ENCODE results near the gene FBXO40.
"Not testable (repeated sequence)": the region's sequence is repeated elsewhere in the genome, so short reads cannot be mapped to it uniquely, and the experiment has no call there.

Gene FBXO40

GRCh38 chr3:121584418-121584817, 8.8 kb upstream of the FBXO40 start:
- no peak for DNase-seq (ENCODE audit: low spot score)
- Histone ChIP-seq H2BK12ac (ENCODE audit: low read length) (no peak overlapping the region), H3K79me1 (ENCODE audit: low read depth, low read length) (no peaks in the 10 kb centered on the region), H2AK5ac (ENCODE audit: low read depth, low read length) (no peak overlapping the region), H2AFZ (ENCODE audit: low read length) (no peak overlapping the region), H4K8ac (ENCODE audit: low read depth, low read length) (no peak overlapping the region), H3K18ac (ENCODE audit: low read length) (no peak overlapping the region), H3K4me2 (ENCODE audit: insufficient read depth, low read length, poor library complexity, severe bottlenecking) (no peak overlapping the region), H3K9me3 (replicated peaks in 1 of 2; ENCODE audit: control insufficient read depth in 2 of 2, insufficient read depth in 1 of 2, low read depth in 1 of 2, low read length in 2 of 2) (no peaks in the 10 kb centered on the region), H3K4me1 (ENCODE audit: control insufficient read depth in 2 of 2, insufficient read depth in 1 of 2, low read depth in 1 of 2, low read length in 2 of 2) (no peaks in the 10 kb centered on the region), H2BK5ac (ENCODE audit: low read length) (no peak overlapping the region), H4K91ac (ENCODE audit: low read depth, low read length, poor library complexity) (no peak overlapping the region), H2BK15ac (ENCODE audit: low read length) (no peak overlapping the region), H3K4ac (ENCODE audit: low read length) (no peak overlapping the region), H2BK120ac (ENCODE audit: low read depth, low read length) (no peak overlapping the region), H3K9ac (ENCODE audit: low read depth, low read length, poor library complexity) (no peak overlapping the region), H3K4me3 (ENCODE audit: low read length in 2 of 2) (no peak overlapping the region), H3K27ac (replicated peaks; ENCODE audit: low read length) (no peak overlapping the region), H3K14ac (ENCODE audit: low read length) (no peak overlapping the region), H3K27me3 (ENCODE audit: control insufficient read depth in 3 of 3, insufficient read depth in 3 of 3, low read depth in 1 of 3, low read length in 3 of 3) (no peaks in the 10 kb centered on the region), H3K23ac (ENCODE audit: low read depth, low read length, poor library complexity) (no peak overlapping the region), H3K36me3 (replicated peaks in 1 of 2; ENCODE audit: control insufficient read depth in 2 of 2, insufficient read depth in 2 of 2, low read length in 2 of 2) (no peaks in the 10 kb centered on the region)
- WGBS, 2 donors (ENCODE audit: extremely low coverage in 2 of 2, insufficient read length in 2 of 2, insufficient replicate concordance in 1 of 2) = no CpG with 5 or more reads among the region's 1 CpG

- WGBS, 2 donors (ENCODE audit: extremely low coverage in 2 of 2, insufficient read length in 2 of 2, insufficient replicate concordance in 1 of 2) = no CpG with 5 or more reads among the region's 4 CpGs
- DNase-seq (ENCODE audit: low spot score); H3K79me1 ChIP-seq (ENCODE audit: low read depth, low read length): not testable (repeated sequence)
Observed at GRCh38 chr3:121593806-121594205, 627 bp downstream of the FBXO40 start.

GRCh38 chr3:121594850-121595249, 1.7 kb downstream of the FBXO40 start:
- H3K9ac ChIP-seq (ENCODE audit: low read depth, low read length, poor library complexity) = no peak overlapping the region
- no peak overlapping the region for H3K4me2 ChIP-seq (ENCODE audit: insufficient read depth, low read length, poor library complexity, severe bottlenecking)
- no peaks in the 10 kb centered on the region for H3K4me1 ChIP-seq (ENCODE audit: control insufficient read depth in 2 of 2, insufficient read depth in 1 of 2, low read depth in 1 of 2, low read length in 2 of 2)
- H3K9me3 ChIP-seq (replicated peaks in 1 of 2; ENCODE audit: control insufficient read depth in 2 of 2, insufficient read depth in 1 of 2, low read depth in 1 of 2, low read length in 2 of 2) = no peaks in the 10 kb centered on the region
- no peak overlapping the region for H2AFZ ChIP-seq (ENCODE audit: low read length)
- H3K27ac ChIP-seq (replicated peaks; ENCODE audit: low read length) = no peak overlapping the region
- no peaks in the 10 kb centered on the region for H3K36me3 ChIP-seq (replicated peaks in 1 of 2; ENCODE audit: control insufficient read depth in 2 of 2, insufficient read depth in 2 of 2, low read length in 2 of 2)
- no peak overlapping the region for H3K14ac ChIP-seq (ENCODE audit: low read length)
- WGBS, 2 donors (ENCODE audit: extremely low coverage in 2 of 2, insufficient read length in 2 of 2, insufficient replicate concordance in 1 of 2) = no CpG with 5 or more reads among the region's 2 CpGs
- H3K4me3 ChIP-seq (ENCODE audit: low read length in 2 of 2) = no peak overlapping the region
- no peak overlapping the region for H3K23ac ChIP-seq (ENCODE audit: low read depth, low read length, poor library complexity)
- peaks cover 0 to 35% (median 0%) of the 10 kb centered on the region in 3 experiments for H3K27me3 ChIP-seq (ENCODE audit: control insufficient read depth in 3 of 3, insufficient read depth in 3 of 3, low read depth in 1 of 3, low read length in 3 of 3)
- H2BK12ac ChIP-seq (ENCODE audit: low read length) = no peak overlapping the region
- no peak overlapping the region for H2BK120ac ChIP-seq (ENCODE audit: low read depth, low read length)
- H4K91ac ChIP-seq (ENCODE audit: low read depth, low read length, poor library complexity) = no peak overlapping the region
- no peak overlapping the region for H2AK5ac ChIP-seq (ENCODE audit: low read depth, low read length)
- no peak overlapping the region for H3K4ac ChIP-seq (ENCODE audit: low read length)
- H3K18ac ChIP-seq (ENCODE audit: low read length) = no peak overlapping the region
- DNase-seq (ENCODE audit: low spot score) = no peak
- no peak overlapping the region for H2BK15ac ChIP-seq (ENCODE audit: low read length)
- no peak overlapping the region for H4K8ac ChIP-seq (ENCODE audit: low read depth, low read length)
- H2BK5ac ChIP-seq (ENCODE audit: low read length) = no peak overlapping the region
- no peaks in the 10 kb centered on the region for H3K79me1 ChIP-seq (ENCODE audit: low read depth, low read length)

More at GRCh38 chr3:121593806-121594205, 627 bp downstream of the FBXO40 start:
- not testable (repeated sequence) for H3K4me3 ChIP-seq (ENCODE audit: low read length in 2 of 2); H2BK5ac ChIP-seq (ENCODE audit: low read length); H4K8ac ChIP-seq (ENCODE audit: low read depth, low read length); H3K9me3 ChIP-seq (replicated peaks in 1 of 2; ENCODE audit: control insufficient read depth in 2 of 2, insufficient read depth in 1 of 2, low read depth in 1 of 2, low read length in 2 of 2); H2BK120ac ChIP-seq (ENCODE audit: low read depth, low read length); H3K4me2 ChIP-seq (ENCODE audit: insufficient read depth, low read length, poor library complexity, severe bottlenecking); H2BK15ac ChIP-seq (ENCODE audit: low read length); H3K23ac ChIP-seq (ENCODE audit: low read depth, low read length, poor library complexity); H3K9ac ChIP-seq (ENCODE audit: low read depth, low read length, poor library complexity); H2AK5ac ChIP-seq (ENCODE audit: low read depth, low read length); H4K91ac ChIP-seq (ENCODE audit: low read depth, low read length, poor library complexity); H3K4ac ChIP-seq (ENCODE audit: low read length); H3K4me1 ChIP-seq (ENCODE audit: control insufficient read depth in 2 of 2, insufficient read depth in 1 of 2, low read depth in 1 of 2, low read length in 2 of 2); H2AFZ ChIP-seq (ENCODE audit: low read length); H3K18ac ChIP-seq (ENCODE audit: low read length); H2BK12ac ChIP-seq (ENCODE audit: low read length); H3K36me3 ChIP-seq (replicated peaks in 1 of 2; ENCODE audit: control insufficient read depth in 2 of 2, insufficient read depth in 2 of 2, low read length in 2 of 2); H3K27ac ChIP-seq (replicated peaks; ENCODE audit: low read length); H3K14ac ChIP-seq (ENCODE audit: low read length)
- peaks cover 0 to 35% (median 0%) of the 10 kb centered on the region in 3 experiments for H3K27me3 ChIP-seq (ENCODE audit: control insufficient read depth in 3 of 3, insufficient read depth in 3 of 3, low read depth in 1 of 3, low read length in 3 of 3)

DNA sequence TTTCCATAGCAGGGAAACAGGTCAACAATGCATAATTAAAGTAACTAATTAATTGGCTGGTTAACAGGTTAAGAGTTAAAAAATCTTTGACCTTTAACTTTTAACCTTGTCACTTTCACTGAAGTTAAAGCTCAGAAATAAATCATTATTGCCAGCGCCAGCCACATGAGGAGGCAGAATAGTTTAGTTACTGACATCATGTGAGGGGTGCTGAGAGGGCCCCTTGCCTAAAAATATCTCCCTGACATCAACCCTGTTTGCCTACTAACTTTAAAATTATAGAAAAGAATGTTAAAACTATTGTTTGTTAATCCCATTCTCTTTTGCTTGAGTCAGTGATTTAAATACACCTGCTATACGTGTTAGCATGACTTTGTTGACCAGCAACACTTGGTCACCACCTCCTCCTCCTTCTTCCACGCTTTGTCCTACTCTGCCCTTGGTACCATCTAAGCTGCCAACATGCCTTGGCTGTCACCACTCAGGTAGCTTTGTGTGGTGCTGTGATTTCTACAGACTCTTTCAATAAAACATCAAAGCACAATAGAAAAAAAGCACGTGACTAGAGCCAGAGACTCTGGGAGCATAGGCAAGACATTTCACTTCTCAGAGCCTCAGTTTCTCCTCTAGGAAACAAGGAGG, 2.7 kb downstream of the FBXO40 start:
- Histone ChIP-seq H4K91ac (ENCODE audit: low read depth, low read length, poor library complexity) (no peak overlapping the region), H3K4me3 (ENCODE audit: low read length in 2 of 2) (no peak overlapping the region), H2AK5ac (ENCODE audit: low read depth, low read length) (no peak overlapping the region), H3K23ac (ENCODE audit: low read depth, low read length, poor library complexity) (no peak overlapping the region), H2BK12ac (ENCODE audit: low read length) (no peak overlapping the region), H2BK15ac (ENCODE audit: low read length) (no peak overlapping the region), H4K8ac (ENCODE audit: low read depth, low read length) (no peak overlapping the region), H3K27me3 (ENCODE audit: control insufficient read depth in 3 of 3, insufficient read depth in 3 of 3, low read depth in 1 of 3, low read length in 3 of 3) (peaks cover 0 to 35% (median 0%) of the 10 kb centered on the region in 3 experiments), H3K79me1 (ENCODE audit: low read depth, low read length) (no peaks in the 10 kb centered on the region), H3K4me2 (ENCODE audit: insufficient read depth, low read length, poor library complexity, severe bottlenecking) (no peak overlapping the region), H3K27ac (replicated peaks; ENCODE audit: low read length) (no peak overlapping the region), H2BK5ac (ENCODE audit: low read length) (no peak overlapping the region), H2AFZ (ENCODE audit: low read length) (no peak overlapping the region), H3K14ac (ENCODE audit: low read length) (no peak overlapping the region), H3K9me3 (replicated peaks in 1 of 2; ENCODE audit: control insufficient read depth in 2 of 2, insufficient read depth in 1 of 2, low read depth in 1 of 2, low read length in 2 of 2) (no peaks in the 10 kb centered on the region), H3K4ac (ENCODE audit: low read length) (no peak overlapping the region), H3K9ac (ENCODE audit: low read depth, low read length, poor library complexity) (no peak overlapping the region), H3K36me3 (replicated peaks in 1 of 2; ENCODE audit: control insufficient read depth in 2 of 2, insufficient read depth in 2 of 2, low read length in 2 of 2) (no peaks in the 10 kb centered on the region), H3K18ac (ENCODE audit: low read length) (no peak overlapping the region), H2BK120ac (ENCODE audit: low read depth, low read length) (no peak overlapping the region), H3K4me1 (ENCODE audit: control insufficient read depth in 2 of 2, insufficient read depth in 1 of 2, low read depth in 1 of 2, low read length in 2 of 2) (no peaks in the 10 kb centered on the region)
- no peak for DNase-seq (ENCODE audit: low spot score)
- WGBS, 2 donors (ENCODE audit: extremely low coverage in 2 of 2, insufficient read length in 2 of 2, insufficient replicate concordance in 1 of 2) = no CpG with 5 or more reads among the region's 4 CpGs

Measured in neuronal stem cell (in vitro differentiated cells).